Measurements from ENCODE around the gene CHD6. TPM values are rescaled to one million over a fixed set of nuclear protein-coding genes. Genes with fewer than 3 reads are reported as not detected.

CHD6 gene
- total and polyA plus RNA-seq, 2 experiments from 2014 or later: 41.0 to 158 TPM

DNA sequence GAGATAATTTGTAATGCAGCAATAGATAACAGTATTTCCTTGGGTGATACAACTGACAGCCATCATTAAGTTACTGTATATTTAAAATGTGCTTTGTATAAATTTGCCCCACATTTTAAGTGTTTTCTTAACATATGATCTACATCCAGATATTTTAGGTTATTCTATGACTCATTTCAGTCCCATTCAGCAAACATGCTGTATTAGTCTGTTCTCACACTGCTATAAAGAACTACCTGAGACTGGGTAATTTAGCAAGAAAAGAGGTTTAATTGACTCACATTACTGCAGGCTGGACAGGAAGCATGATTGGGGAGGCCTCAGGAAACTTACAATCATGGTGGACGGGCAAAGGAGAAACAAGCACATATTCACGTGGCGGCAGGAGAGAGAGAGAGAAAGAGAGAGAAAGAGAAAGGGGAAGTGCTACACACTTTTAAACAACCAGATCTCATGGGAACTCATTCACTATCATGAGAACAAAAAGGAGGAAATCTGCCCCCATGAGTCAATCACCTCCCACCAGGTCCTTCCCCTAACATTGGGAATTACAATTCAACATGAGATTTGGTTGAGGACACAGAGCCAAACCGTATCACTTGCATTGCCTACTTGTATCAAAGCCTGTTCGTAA is 9.6 kb upstream of the CHD6 start:
- no peak overlapping the region for H3K4me3 Mint-ChIP-seq
- Histone ChIP-seq H3K9me2 (ENCODE audit: insufficient read depth) (no peaks in the 10 kb centered on the region), H3K36me3 (ENCODE audit: insufficient read depth) (no peaks in the 10 kb centered on the region), H3K79me2 (replicated peaks; ENCODE audit: insufficient read depth) (no peaks in the 10 kb centered on the region), H3F3A (replicated peaks; ENCODE audit: low read depth) (no peaks in the 10 kb centered on the region), H3K4me2 (no peak overlapping the region), H4K20me1 (replicated peaks; ENCODE audit: insufficient read depth) (no peaks in the 10 kb centered on the region), H3K27ac (ENCODE audit: low read depth) (no peak overlapping the region), H2AFZ (peak overlapping the region; percentile 80), H3K4me3 (no peak overlapping the region), H3K27me3 (ENCODE audit: insufficient read depth) (no peaks in the 10 kb centered on the region), H3K4me1 (ENCODE audit: insufficient read depth) (no peaks in the 10 kb centered on the region)
- H3K27ac Mint-ChIP-seq: 0 out of 2 replicates have a peak overlapping the region, but pooled peaks have one; percentile 43
- no peaks in the 10 kb centered on the region for H3K36me3 Mint-ChIP-seq (ENCODE audit: low read depth)
- no peaks in the 10 kb centered on the region for H3K9me3 Mint-ChIP-seq
- peaks cover 7% of the 10 kb centered on the region for H3K4me1 Mint-ChIP-seq
- DNase-seq (ENCODE audit: low spot score) (no peak), ATAC-seq (no peak)
- H3K27me3 Mint-ChIP-seq (ENCODE audit: insufficient read depth, low read depth, poor library complexity): no peaks in the 10 kb centered on the region
- TF ChIP-seq, protein P1, sequence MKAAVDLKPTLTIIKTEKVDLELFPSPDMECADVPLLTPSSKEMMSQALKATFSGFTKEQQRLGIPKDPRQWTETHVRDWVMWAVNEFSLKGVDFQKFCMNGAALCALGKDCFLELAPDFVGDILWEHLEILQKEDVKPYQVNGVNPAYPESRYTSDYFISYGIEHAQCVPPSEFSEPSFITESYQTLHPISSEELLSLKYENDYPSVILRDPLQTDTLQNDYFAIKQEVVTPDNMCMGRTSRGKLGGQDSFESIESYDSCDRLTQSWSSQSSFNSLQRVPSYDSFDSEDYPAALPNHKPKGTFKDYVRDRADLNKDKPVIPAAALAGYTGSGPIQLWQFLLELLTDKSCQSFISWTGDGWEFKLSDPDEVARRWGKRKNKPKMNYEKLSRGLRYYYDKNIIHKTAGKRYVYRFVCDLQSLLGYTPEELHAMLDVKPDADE (IDR thresholded peaks at IDR 0.05): no peak
- TF ChIP-seq, protein P2, sequence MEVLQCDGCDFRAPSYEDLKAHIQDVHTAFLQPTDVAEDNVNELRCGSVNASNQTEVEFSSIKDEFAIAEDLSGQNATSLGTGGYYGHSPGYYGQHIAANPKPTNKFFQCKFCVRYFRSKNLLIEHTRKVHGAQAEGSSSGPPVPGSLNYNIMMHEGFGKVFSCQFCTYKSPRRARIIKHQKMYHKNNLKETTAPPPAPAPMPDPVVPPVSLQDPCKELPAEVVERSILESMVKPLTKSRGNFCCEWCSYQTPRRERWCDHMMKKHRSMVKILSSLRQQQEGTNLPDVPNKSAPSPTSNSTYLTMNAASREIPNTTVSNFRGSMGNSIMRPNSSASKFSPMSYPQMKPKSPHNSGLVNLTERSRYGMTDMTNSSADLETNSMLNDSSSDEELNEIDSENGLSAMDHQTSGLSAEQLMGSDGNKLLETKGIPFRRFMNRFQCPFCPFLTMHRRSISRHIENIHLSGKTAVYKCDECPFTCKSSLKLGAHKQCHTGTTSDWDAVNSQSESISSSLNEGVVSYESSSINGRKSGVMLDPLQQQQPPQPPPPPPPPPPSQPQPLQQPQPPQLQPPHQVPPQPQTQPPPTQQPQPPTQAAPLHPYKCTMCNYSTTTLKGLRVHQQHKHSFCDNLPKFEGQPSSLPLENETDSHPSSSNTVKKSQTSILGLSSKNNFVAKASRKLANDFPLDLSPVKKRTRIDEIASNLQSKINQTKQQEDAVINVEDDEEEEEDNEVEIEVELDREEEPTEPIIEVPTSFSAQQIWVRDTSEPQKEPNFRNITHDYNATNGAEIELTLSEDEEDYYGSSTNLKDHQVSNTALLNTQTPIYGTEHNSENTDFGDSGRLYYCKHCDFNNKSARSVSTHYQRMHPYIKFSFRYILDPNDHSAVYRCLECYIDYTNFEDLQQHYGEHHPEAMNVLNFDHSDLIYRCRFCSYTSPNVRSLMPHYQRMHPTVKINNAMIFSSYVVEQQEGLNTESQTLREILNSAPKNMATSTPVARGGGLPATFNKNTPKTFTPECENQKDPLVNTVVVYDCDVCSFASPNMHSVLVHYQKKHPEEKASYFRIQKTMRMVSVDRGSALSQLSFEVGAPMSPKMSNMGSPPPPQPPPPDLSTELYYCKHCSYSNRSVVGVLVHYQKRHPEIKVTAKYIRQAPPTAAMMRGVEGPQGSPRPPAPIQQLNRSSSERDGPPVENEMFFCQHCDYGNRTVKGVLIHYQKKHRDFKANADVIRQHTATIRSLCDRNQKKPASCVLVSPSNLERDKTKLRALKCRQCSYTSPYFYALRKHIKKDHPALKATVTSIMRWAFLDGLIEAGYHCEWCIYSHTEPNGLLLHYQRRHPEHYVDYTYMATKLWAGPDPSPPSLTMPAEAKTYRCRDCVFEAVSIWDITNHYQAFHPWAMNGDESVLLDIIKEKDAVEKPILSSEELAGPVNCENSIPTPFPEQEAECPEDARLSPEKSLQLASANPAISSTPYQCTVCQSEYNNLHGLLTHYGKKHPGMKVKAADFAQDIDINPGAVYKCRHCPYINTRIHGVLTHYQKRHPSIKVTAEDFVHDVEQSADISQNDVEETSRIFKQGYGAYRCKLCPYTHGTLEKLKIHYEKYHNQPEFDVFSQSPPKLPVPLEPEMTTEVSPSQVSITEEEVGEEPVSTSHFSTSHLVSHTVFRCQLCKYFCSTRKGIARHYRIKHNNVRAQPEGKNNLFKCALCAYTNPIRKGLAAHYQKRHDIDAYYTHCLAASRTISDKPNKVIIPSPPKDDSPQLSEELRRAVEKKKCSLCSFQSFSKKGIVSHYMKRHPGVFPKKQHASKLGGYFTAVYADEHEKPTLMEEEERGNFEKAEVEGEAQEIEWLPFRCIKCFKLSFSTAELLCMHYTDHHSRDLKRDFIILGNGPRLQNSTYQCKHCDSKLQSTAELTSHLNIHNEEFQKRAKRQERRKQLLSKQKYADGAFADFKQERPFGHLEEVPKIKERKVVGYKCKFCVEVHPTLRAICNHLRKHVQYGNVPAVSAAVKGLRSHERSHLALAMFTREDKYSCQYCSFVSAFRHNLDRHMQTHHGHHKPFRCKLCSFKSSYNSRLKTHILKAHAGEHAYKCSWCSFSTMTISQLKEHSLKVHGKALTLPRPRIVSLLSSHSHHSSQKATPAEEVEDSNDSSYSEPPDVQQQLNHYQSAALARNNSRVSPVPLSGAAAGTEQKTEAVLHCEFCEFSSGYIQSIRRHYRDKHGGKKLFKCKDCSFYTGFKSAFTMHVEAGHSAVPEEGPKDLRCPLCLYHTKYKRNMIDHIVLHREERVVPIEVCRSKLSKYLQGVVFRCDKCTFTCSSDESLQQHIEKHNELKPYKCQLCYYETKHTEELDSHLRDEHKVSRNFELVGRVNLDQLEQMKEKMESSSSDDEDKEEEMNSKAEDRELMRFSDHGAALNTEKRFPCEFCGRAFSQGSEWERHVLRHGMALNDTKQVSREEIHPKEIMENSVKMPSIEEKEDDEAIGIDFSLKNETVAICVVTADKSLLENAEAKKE (CRISPR knock-in tag; IDR thresholded peaks at IDR 0.05): no peak
- TF ChIP-seq STAT1 (IDR thresholded peaks at IDR 0.05; ENCODE audit: unreplicated experiment): no peak
- TF ChIP-seq, protein P3, sequence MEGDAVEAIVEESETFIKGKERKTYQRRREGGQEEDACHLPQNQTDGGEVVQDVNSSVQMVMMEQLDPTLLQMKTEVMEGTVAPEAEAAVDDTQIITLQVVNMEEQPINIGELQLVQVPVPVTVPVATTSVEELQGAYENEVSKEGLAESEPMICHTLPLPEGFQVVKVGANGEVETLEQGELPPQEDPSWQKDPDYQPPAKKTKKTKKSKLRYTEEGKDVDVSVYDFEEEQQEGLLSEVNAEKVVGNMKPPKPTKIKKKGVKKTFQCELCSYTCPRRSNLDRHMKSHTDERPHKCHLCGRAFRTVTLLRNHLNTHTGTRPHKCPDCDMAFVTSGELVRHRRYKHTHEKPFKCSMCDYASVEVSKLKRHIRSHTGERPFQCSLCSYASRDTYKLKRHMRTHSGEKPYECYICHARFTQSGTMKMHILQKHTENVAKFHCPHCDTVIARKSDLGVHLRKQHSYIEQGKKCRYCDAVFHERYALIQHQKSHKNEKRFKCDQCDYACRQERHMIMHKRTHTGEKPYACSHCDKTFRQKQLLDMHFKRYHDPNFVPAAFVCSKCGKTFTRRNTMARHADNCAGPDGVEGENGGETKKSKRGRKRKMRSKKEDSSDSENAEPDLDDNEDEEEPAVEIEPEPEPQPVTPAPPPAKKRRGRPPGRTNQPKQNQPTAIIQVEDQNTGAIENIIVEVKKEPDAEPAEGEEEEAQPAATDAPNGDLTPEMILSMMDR (conservative IDR thresholded peaks at IDR 0.05; ENCODE audit: low read depth in 2 of 2): no peak
- no peak for TF ChIP-seq NANOG (IDR thresholded peaks at IDR 0.05; ENCODE audit: borderline replicate concordance)
